Osteocyte (in vitro differentiated cells): Measurements from ENCODE around the gene STARD13. TPM values are rescaled to one million over a fixed set of nuclear protein-coding genes. Genes with fewer than 3 reads are reported as not detected.
A peak's percentile ranks its signal among the peaks of the same experiment; 100 is the strongest.

Experiments used
- DNase-seq: peaks from one replicate; pipeline ENCODE4 v3.0.0; 2021; ENCODE audit warnings: mixed read lengths; ENCODE audit not compliant: unreplicated experiment; ENCODE audit errors: extremely low spot score
- H3K27ac Mint-ChIP-seq: one replicate; pipeline ENCODE4 v1.8.0; 2021; ENCODE audit warnings: mild to moderate bottlenecking, mixed read lengths; ENCODE audit not compliant: unreplicated experiment
- H3K27me3 Mint-ChIP-seq: one replicate; pipeline ENCODE4 v1.8.0; 2021; ENCODE audit warnings: mixed read lengths; ENCODE audit not compliant: unreplicated experiment
- H3K36me3 Mint-ChIP-seq: one replicate; pipeline ENCODE4 v1.8.0; 2021; ENCODE audit warnings: mixed read lengths; ENCODE audit not compliant: unreplicated experiment
- H3K4me1 Mint-ChIP-seq: one replicate; pipeline ENCODE4 v1.8.0; 2021; ENCODE audit warnings: mixed read lengths; ENCODE audit not compliant: unreplicated experiment
- H3K4me3 Mint-ChIP-seq: one replicate; pipeline ENCODE4 v1.8.0; 2021; ENCODE audit warnings: mild to moderate bottlenecking, moderate library complexity, mixed read lengths; ENCODE audit not compliant: unreplicated experiment
- H3K9me3 Mint-ChIP-seq: one replicate; pipeline ENCODE4 v1.8.0; 2021; ENCODE audit warnings: mixed read lengths; ENCODE audit not compliant: unreplicated experiment
- CTCF ChIP-seq: fragments of 200-600 bp; sonication (generic); IDR thresholded peaks from 2 replicates; pipeline ENCODE4 v1.5.0; 2021; ENCODE audit warnings: antibody characterized with exemption, mild to moderate bottlenecking, moderate library complexity
- total RNA-seq: library from RNA; stranded (reverse); gene quantifications from 2 replicates; pipeline ENCODE4 v1.2.1, GENCODE V29; 2021

Gene STARD13
- total RNA-seq, 1 donor from 2014 or later: 72.0 TPM

- H3K4me1 Mint-ChIP-seq: peaks cover 48% of the 10 kb centered on the region
- H3K9me3 Mint-ChIP-seq: no peaks in the 10 kb centered on the region
- H3K27ac Mint-ChIP-seq: no peak overlapping the region
Observed at GRCh38 chr13:33212396-33212795, 73.2 kb downstream of the STARD13 start.

GRCh38 chr13:33210090-33210489 is 75.5 kb downstream of the STARD13 start:
- no peak for TF ChIP-seq CTCF
- H3K4me3 Mint-ChIP-seq: no peak overlapping the region
- H3K36me3 Mint-ChIP-seq: peaks cover 10% of the 10 kb centered on the region
- DNase-seq: no peak
- H3K27me3 Mint-ChIP-seq: no peaks in the 10 kb centered on the region
- H3K27ac Mint-ChIP-seq: no peak overlapping the region
- H3K9me3 Mint-ChIP-seq: no peaks in the 10 kb centered on the region
- peaks cover 58% of the 10 kb centered on the region for H3K4me1 Mint-ChIP-seq

More at GRCh38 chr13:33212396-33212795, 73.2 kb downstream of the STARD13 start:
- H3K36me3 Mint-ChIP-seq: peaks cover 10% of the 10 kb centered on the region
- DNase-seq: no peak
- no peak for TF ChIP-seq CTCF
- no peaks in the 10 kb centered on the region for H3K27me3 Mint-ChIP-seq
- H3K4me3 Mint-ChIP-seq: no peak overlapping the region

DNA sequence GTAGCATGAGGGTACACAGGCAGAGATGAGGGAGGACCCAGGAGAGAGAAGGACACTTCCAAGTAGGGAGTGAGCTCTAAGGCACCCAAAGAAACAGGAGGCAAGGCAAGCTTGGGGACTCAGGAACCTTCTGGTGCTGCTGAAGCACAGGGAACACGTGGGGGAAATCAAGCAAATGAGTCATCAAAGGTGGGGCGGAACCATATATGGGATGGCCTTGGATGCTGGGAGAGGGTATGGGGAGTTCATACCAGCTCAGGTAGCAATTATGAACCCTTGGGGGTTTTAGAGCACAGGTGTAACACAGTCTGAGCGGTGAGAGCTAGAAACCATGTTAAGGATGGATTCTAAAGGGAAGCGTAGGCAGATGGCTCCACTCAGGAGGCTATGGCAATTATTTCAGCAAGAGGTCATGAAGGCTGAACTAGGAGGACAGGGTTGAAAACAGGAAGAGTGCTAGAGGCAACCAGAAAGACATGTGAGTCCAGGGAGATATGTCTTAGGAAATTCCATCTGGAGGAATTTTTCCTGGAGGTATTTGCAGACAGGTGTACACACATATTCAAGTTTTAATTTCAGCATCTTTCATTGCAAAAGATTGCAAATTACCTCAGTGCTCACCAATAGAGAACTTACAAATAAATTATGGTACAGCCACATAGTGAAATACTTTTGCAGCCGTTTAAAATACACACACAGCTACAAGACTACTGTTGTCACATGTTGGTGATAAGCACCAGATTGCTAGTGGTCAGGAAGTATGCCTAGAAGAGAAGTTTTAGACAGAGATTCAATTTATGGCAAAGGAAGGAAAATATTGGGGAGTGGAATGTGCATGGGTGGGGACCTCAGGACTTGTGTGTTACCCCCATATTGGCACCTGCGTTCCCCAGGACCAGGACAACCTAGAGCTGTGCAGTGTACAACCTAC is 77.0 kb downstream of the STARD13 start:
- Mint-ChIP-seq H3K27ac (peak overlapping the region; percentile 91), H3K9me3 (no peaks in the 10 kb centered on the region), H3K36me3 (peaks cover 13% of the 10 kb centered on the region), H3K4me3 (no peak overlapping the region), H3K27me3 (no peaks in the 10 kb centered on the region), H3K4me1 (peaks cover 58% of the 10 kb centered on the region)
- DNase-seq: no peak
- TF ChIP-seq CTCF: no peak

DNA sequence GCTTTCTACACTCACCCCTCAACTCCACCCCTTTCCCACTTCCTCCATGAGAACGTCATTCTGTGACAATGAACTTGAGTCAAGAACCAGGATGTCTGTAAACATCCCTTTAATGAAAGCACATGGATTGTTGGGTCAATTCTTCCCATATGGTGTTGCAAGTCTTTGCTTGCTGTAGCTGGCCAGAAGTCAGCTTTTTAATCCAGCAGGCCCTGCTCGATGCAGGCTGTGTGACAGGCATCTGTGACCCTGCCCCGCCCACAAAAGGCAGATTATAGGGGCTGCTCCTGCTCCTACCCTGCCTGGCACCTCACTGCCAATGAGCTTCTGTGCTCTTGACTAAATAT is 78.0 kb downstream of the STARD13 start:
- Mint-ChIP-seq H3K9me3 (no peaks in the 10 kb centered on the region), H3K4me1 (peaks cover 56% of the 10 kb centered on the region), H3K36me3 (peaks cover 17% of the 10 kb centered on the region), H3K27ac (peak overlapping the region; percentile 91), H3K27me3 (no peaks in the 10 kb centered on the region), H3K4me3 (no peak overlapping the region)
- no peak for TF ChIP-seq CTCF
- DNase-seq: no peak

DNA sequence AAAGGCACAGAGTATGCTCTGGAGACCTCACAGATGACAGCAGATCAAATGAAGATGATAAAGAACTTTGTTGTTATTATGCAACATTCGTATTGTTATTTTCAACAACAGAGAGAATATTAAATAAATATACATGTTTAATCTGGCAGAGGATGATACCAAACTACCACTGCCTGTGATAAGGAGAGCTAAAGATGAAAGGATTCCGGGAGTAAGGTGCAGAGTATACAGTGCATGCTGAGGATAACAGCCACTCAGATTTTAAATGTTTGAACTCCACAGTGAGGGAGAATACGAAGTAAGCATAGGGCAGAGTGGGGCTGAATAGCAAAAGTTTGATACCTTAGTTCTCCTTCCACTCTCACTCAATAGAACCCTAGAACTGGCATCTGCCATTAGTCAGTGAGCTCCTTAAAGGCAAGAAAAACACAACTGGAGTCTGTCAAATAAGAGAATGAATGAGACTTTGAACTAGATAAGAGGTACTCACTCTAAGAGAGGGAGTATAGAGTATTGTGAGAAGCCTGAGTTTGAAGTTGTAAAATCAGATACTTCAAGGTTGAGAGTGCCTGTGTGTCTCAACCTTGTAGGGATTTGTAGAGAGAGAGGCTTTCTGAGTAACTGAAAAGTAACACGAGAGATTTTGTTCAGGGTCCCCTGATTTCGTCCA is 78.5 kb downstream of the STARD13 start:
- Mint-ChIP-seq H3K4me1 (peaks cover 61% of the 10 kb centered on the region), H3K4me3 (no peak overlapping the region), H3K9me3 (no peaks in the 10 kb centered on the region), H3K27me3 (no peaks in the 10 kb centered on the region), H3K36me3 (peaks cover 22% of the 10 kb centered on the region), H3K27ac (peak overlapping the region; percentile 91)
- no peak for TF ChIP-seq CTCF
- no peak for DNase-seq
